Ascending aorta (tissue), 2 donors: ENCODE measurements around the gene GPS2. TPM values are rescaled to one million over a fixed set of nuclear protein-coding genes. Genes with fewer than 3 reads are reported as not detected.

ENCODE experiments used
- DNase-seq, 2 donors: peaks; one replicate each; pipeline ENCODE4 v3.0.0-alpha.2; 2019; ENCODE audit warnings: low spot score in 2 of 2
- H3K27ac ChIP-seq, 2 donors: fragments of 200-600 bp; sonication (generic); one replicate each; pipeline ENCODE4 v1.5.1; 2016 to 2017; ENCODE audit warnings: mild to moderate bottlenecking in 1 of 2
- H3K27me3 ChIP-seq: fragments of 200-600 bp; sonication (generic); one replicate; pipeline ENCODE4 v1.5.1; 2017
- H3K36me3 ChIP-seq, 2 donors: fragments of 200-600 bp; sonication (generic); one replicate each; pipeline ENCODE4 v1.5.1; 2016
- H3K4me1 ChIP-seq, 2 donors: fragments of 200-600 bp; sonication (generic); one replicate each; pipeline ENCODE4 v1.5.1; 2016 to 2017; ENCODE audit warnings: mild to moderate bottlenecking in 1 of 2
- H3K4me3 ChIP-seq, 2 donors: fragments of 200-600 bp; sonication (generic); one replicate each; pipeline ENCODE4 v1.5.1; 2016 to 2017; ENCODE audit warnings: mild to moderate bottlenecking in 1 of 2
- H3K9me3 ChIP-seq, 2 donors: fragments of 200-600 bp; sonication (generic); one replicate each; pipeline ENCODE4 v1.5.1; 2016
- CTCF ChIP-seq, 3 experiments: fragments of 200-600 bp in 2 of 3; fragments of 450-650 bp in 1 of 3; sonication (generic) in 2 of 3; IDR thresholded peaks; one replicate each; pipeline ENCODE4 v1.5.1; 2016 to 2019; ENCODE audit warnings: antibody characterized with exemption in 3 of 3, mild to moderate bottlenecking in 1 of 3, moderate library complexity in 1 of 3
- intact Hi-C: fragments of 100-400 bp; cut with DNase I; formaldehyde crosslinking; loops from one replicate; pipeline ENCODE4 v1.15.1; 2023
- total RNA-seq: library from RNA; depleted of rRNA; stranded (reverse); fragments of >200 nt; gene quantifications from one replicate; pipeline ENCODE4 v1.1.0, GENCODE V29; 2016

The GPS2 gene
- total RNA-seq, 1 donor from 2014 or later: 52.4 TPM

- peaks cover 0 to 12% of the 10 kb centered on the region in 2 donors for H3K4me1 ChIP-seq
- peak within 1 kb of the TSS; percentile 89 to 92 for H3K27ac ChIP-seq
- H3K36me3 ChIP-seq: peaks cover 10 to 18% of the 10 kb centered on the region in 2 donors
- no peak for DNase-seq
- H3K27me3 ChIP-seq: no peaks in the 10 kb centered on the region
- H3K4me3 ChIP-seq: peak within 1 kb of the TSS; percentile 89 to 97
- intact Hi-C loops: loop anchor here (1.0 to 2.0 kb wide), 3 partner anchors 14 to 66 kb away; partner anchors contain the start of genes GPS2 and PLSCR3
- no peak for TF ChIP-seq CTCF (IDR thresholded peaks at IDR 0.05)
- H3K9me3 ChIP-seq: no peaks in the 10 kb centered on the region
These were observed 13.7 kb upstream of the GPS2 start, which contains the start of gene NEURL4 for GRCh38 chr17:7328840-7329373. Gene NEURL4 (minus strand): TSS chr17:7329335. CDS start chr17:7329312, 23 bp downstream.

- no peaks in the 10 kb centered on the region for H3K9me3 ChIP-seq
- peak overlapping the region in 1 of 2 donors; percentile 97 for H3K4me3 ChIP-seq
- peaks cover 0 to 12% of the 10 kb centered on the region in 2 donors for H3K4me1 ChIP-seq
- H3K36me3 ChIP-seq: peaks cover 18 to 27% of the 10 kb centered on the region in 2 donors
- peak overlapping the region in 1 of 2 donors; percentile 92 for H3K27ac ChIP-seq
- TF ChIP-seq CTCF (IDR thresholded peaks at IDR 0.05): no peak
- intact Hi-C loops: loop anchor here (2.0 kb wide), 1 partner anchor 67 kb away; the partner anchor contains the start of gene PLSCR3
- H3K27me3 ChIP-seq: no peaks in the 10 kb centered on the region
- DNase-seq: no peak
These were observed 12.8 kb upstream of the GPS2 start for GRCh38 chr17:7328009-7328408.

- H3K27me3 ChIP-seq: no peaks in the 10 kb centered on the region
- no peak for TF ChIP-seq CTCF (IDR thresholded peaks at IDR 0.05)
- H3K27ac ChIP-seq: no peak overlapping the region
- H3K4me3 ChIP-seq: no peak overlapping the region
- no peaks in the 10 kb centered on the region for H3K9me3 ChIP-seq
- no peak for DNase-seq
- intact Hi-C loops: no loop called here
- peaks cover 23 to 32% of the 10 kb centered on the region in 2 donors for H3K36me3 ChIP-seq
- peaks cover 0 to 12% of the 10 kb centered on the region in 2 donors for H3K4me1 ChIP-seq
These were observed 12.3 kb upstream of the GPS2 start for GRCh38 chr17:7327501-7327900.

- no peak for DNase-seq
- Histone ChIP-seq H3K9me3 (no peaks in the 10 kb centered on the region), H3K36me3 (peaks cover 27 to 37% of the 10 kb centered on the region in 2 donors), H3K27me3 (no peaks in the 10 kb centered on the region), H3K4me1 (peaks cover 0 to 12% of the 10 kb centered on the region in 2 donors), H3K4me3 (no peak overlapping the region), H3K27ac (no peak overlapping the region)
- intact Hi-C loops: no loop called here
- no peak for TF ChIP-seq CTCF (IDR thresholded peaks at IDR 0.05)
These were observed 11.9 kb upstream of the GPS2 start for GRCh38 chr17:7327056-7327455.

- peaks cover 35 to 46% of the 10 kb centered on the region in 2 donors for H3K36me3 ChIP-seq
These were observed 11.0 kb upstream of the GPS2 start for GRCh38 chr17:7326186-7326585.

More at GRCh38 chr17:7326186-7326585, 11.0 kb upstream of the GPS2 start:
- Histone ChIP-seq H3K27me3 (no peaks in the 10 kb centered on the region), H3K4me3 (no peak overlapping the region), H3K27ac (no peak overlapping the region), H3K4me1 (peaks cover 0 to 12% of the 10 kb centered on the region in 2 donors), H3K9me3 (no peaks in the 10 kb centered on the region)
- DNase-seq: no peak
- intact Hi-C loops: no loop called here
- no peak for TF ChIP-seq CTCF (IDR thresholded peaks at IDR 0.05)
